Measurements from ENCODE around the gene CA12.

DNA sequence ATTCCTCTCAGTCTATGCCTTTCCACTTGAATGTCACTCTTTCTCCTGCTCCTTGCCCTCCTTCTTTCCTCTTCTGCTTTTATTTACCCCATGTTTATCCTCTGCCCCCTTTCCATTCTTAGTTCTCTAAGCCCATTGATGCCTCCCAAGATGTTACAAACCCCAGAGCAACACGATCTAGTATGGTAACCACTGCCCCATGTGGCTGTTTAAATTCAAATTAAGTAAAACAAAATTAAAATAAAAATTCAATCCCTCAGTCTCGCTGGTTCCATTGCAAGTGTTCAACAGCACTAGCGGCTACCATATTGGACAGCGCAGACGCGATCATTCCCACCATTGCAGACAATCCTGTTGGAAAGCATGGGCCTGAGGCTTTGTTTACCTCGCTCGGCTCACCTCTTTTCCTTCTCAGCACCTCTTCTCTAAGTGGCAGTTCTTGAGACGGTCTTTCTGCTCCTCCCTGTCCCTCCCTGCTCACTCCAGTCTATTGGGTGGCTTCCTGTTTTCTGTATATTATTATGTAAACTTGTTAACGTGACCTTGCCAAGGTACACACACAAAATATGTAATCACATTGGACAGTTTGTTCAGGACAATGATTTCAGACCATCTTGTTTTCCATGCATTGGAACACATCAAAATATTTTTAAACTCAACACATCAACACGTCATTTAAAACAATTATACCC is 21.8 kb upstream of the CA12 start:
- TF ChIP-seq FOXM1 (IDR thresholded peaks at IDR 0.05; ENCODE audit: low read depth, low read length) (no peak), TCF7 (IDR thresholded peaks at IDR 0.05; ENCODE audit: borderline replicate concordance) (no peak), MEF2B (IDR thresholded peaks at IDR 0.05; ENCODE audit: partially characterized antibody, poor library complexity, severe bottlenecking) (no peak), TBL1XR1 (IDR thresholded peaks at IDR 0.05; ENCODE audit: low read depth, low read length) (no peak), MAX (IDR thresholded peaks at IDR 0.05; ENCODE audit: low read depth, low read length) (no peak), TAF1 (IDR thresholded peaks at IDR 0.05; ENCODE audit: borderline replicate concordance, low read depth, low read length) (no peak), CTCF (IDR thresholded peaks at IDR 0.05 in 2 of 3, conservative IDR thresholded peaks at IDR 0.05 in 1 of 3; ENCODE audit: control insufficient read depth in 2 of 3, extremely low read depth in 1 of 3, insufficient read depth in 1 of 3, low read depth in 3 of 3, low read length in 3 of 3) (no peak), MYB (IDR thresholded peaks at IDR 0.05; ENCODE audit: borderline replicate concordance, low read depth, low read length) (no peak), ZNF24 (IDR thresholded peaks at IDR 0.05) (no peak), IRF3 (IDR thresholded peaks at IDR 0.05) (no peak)
